IPS-18a (cell line): Measurements from ENCODE around the gene IQSEC2.

ENCODE experiments used
- H3K27ac ChIP-seq: one replicate; pipeline ENCODE4 v1.5.1; 2013; ENCODE audit warnings: low read length
- H3K27me3 ChIP-seq: one replicate; pipeline ENCODE4 v1.6.1; 2013; ENCODE audit warnings: mild to moderate bottlenecking, low read length; ENCODE audit not compliant: control insufficient read depth, insufficient read depth
- H3K36me3 ChIP-seq: one replicate; pipeline ENCODE4 v1.6.1; 2013; ENCODE audit warnings: low read depth, low read length; ENCODE audit not compliant: control insufficient read depth
- H3K4me1 ChIP-seq: one replicate; pipeline ENCODE4 v1.6.1; 2013; ENCODE audit warnings: low read depth, low read length; ENCODE audit not compliant: control insufficient read depth
- H3K4me3 ChIP-seq: one replicate; pipeline ENCODE4 v1.5.1; 2013; ENCODE audit warnings: low read length
- H3K9ac ChIP-seq: one replicate; pipeline ENCODE4 v1.6.1; 2013; ENCODE audit warnings: mild to moderate bottlenecking, low read length, moderate library complexity
- H3K9me3 ChIP-seq: one replicate; pipeline ENCODE4 v1.6.1; 2013; ENCODE audit warnings: low read depth, low read length; ENCODE audit not compliant: control insufficient read depth

Gene IQSEC2

DNA sequence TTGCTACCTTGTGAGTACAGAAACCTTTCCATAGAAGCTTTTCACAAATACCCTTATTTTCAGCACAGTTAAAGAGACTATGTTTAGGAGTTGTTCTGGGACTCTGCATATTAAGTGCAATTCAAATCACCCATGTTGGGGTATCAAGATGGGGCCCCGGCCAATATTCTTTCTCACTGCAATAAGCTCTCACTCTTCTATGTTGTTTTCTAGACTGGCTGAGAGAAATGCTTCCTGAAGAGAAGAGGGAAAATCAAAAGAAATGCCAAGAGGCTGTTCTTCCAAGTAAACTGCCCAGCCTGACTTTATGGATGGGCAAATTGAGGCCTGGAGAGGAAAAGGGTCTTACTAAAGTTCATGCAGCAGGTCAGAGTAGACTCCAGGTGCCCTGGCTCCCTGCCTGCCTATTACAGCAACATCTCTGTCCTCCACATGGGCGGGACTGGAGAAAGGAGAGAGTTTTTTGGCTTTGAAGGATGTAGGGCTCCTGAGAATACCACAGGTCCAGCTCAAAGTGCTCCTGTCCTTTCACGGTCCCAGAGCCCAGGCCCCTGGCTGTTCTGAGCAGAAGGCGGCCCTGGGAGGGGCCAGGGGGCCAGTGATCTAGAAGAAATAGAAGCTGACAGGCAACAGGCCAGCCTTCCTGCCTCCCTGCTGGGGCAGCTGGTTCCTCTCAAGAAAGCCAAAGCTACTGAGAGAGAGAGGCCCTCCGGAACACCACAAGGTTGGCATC, 745 bp upstream of the IQSEC2 start:
- Histone ChIP-seq H3K27ac (no peak overlapping the region), H3K9me3 (no peaks in the 10 kb centered on the region), H3K4me3 (no peak overlapping the region), H3K27me3 (no peaks in the 10 kb centered on the region), H3K4me1 (peaks cover 3% of the 10 kb centered on the region), H3K9ac (no peak overlapping the region), H3K36me3 (no peaks in the 10 kb centered on the region)

- Histone ChIP-seq H3K4me3 (peak overlapping the region; percentile 17), H3K27ac (no peak overlapping the region)
Measured at GRCh38 chrX:53280331-53281320, 758 bp downstream of the IQSEC2 start.

DNA sequence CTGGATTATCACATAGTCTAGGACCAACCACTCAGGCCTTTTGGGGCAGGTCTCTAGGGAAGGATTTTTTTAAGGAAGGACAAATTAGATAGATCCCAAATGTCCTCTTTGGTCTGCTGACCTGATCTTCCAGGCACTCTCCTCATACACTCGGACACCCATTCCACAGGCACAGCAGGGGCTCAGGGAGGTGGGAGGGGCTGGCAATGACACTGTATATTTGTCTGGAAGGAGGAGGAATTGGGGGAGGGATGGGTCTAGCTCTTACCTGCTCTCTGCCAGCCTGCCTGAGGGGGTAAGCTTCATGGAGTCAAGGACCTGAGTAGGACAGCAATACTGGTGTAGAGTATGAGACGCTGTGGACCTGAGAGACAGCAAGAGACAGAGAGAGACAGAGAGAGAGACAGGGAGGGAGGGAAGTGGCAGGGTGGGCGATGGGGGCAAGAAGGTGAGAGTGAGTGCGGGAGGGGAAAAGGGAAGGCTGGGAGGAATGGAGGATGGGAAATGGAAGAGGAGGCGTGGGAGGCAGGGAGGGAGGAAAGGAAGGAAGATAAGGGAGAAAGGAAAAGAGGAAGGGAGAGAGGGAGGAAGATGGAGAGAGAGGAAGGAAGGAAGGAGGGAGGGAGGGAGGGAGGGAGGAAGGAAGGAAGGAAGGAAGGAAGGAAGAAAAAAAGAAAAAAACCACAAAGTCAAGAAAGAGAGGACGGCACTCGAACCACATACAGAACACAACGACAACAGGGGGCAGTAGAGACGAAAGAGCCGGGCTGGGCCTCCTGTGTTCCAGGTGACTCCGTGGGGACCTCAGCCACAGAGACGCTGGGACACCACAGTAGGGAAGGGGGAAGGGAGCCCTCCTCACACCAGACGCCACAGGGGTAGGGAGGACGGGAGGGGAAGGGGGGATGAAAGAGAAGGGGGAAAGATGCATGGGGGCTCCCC, 1.8 kb downstream of the IQSEC2 start:
- Histone ChIP-seq H3K4me3 (no peak overlapping the region), H3K27ac (no peak overlapping the region), H3K27me3 (no peaks in the 10 kb centered on the region), H3K9me3 (peaks cover 3% of the 10 kb centered on the region), H3K9ac (no peak overlapping the region), H3K4me1 (peaks cover 3% of the 10 kb centered on the region), H3K36me3 (no peaks in the 10 kb centered on the region)

More at GRCh38 chrX:53280331-53281320, 758 bp downstream of the IQSEC2 start:
- no peaks in the 10 kb centered on the region for H3K9me3 ChIP-seq
- H3K27me3 ChIP-seq: no peaks in the 10 kb centered on the region
- H3K4me1 ChIP-seq: peaks cover 3% of the 10 kb centered on the region
- H3K36me3 ChIP-seq: no peaks in the 10 kb centered on the region
- no peak overlapping the region for H3K9ac ChIP-seq

DNA sequence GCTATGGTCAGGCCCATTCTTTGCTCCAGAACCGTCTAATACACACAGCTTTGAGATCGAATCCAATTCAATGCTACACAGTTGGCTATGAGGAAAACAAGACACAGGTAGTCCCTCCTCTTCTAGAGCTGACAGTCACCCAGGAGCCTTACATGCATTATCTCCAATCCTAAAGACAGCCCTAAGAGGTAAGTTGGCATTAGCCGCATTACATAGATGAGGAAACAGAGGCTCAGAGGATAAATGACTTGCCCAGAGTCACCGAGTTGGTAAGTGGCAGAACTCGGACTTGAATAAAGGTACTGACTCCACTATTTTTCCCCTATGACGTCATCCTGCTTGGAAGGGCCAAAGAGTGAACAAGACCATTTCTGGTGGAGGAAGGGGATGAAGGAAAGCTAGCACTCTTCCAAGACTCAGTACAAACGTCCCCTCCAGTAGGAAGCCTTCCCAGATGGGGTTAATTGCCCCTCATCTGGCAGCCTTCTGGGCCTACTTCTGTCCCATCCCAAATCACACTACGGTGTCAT, 8.5 kb downstream of the IQSEC2 start:
- H3K4me3 ChIP-seq: no peak overlapping the region
- no peak overlapping the region for H3K27ac ChIP-seq
- H3K9ac ChIP-seq: no peak overlapping the region
- peaks cover 3% of the 10 kb centered on the region for H3K9me3 ChIP-seq
- no peaks in the 10 kb centered on the region for H3K27me3 ChIP-seq
- no peaks in the 10 kb centered on the region for H3K4me1 ChIP-seq
- H3K36me3 ChIP-seq: no peaks in the 10 kb centered on the region

GRCh38 chrX:53269536-53270107, 11.8 kb downstream of the IQSEC2 start:
- no peaks in the 10 kb centered on the region for H3K36me3 ChIP-seq
- H3K4me1 ChIP-seq: no peaks in the 10 kb centered on the region
- no peaks in the 10 kb centered on the region for H3K27me3 ChIP-seq
- H3K4me3 ChIP-seq: no peak overlapping the region
- H3K9ac ChIP-seq: no peak overlapping the region
- H3K9me3 ChIP-seq: no peaks in the 10 kb centered on the region
- no peak overlapping the region for H3K27ac ChIP-seq

DNA sequence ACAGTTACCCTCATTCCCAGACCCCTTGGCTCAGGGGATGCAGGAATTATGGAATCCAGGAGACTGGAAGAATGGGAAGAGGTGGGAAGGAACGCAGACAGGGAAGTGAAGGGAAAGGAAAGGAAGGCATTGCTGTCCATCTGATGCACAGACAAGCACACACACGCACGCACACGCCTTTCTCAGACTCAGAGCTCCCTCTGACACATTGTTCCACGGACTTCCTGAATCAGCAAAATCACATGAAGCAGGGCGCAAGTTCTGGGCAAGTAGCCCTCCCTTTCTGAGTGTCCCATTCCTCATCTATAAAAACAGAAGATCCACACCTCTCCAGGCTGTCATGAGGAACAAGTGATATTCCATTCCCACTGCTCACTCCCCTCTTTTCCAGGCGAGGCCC, 13.2 kb downstream of the IQSEC2 start:
- Histone ChIP-seq H3K27ac (no peak overlapping the region), H3K4me1 (no peaks in the 10 kb centered on the region), H3K9me3 (no peaks in the 10 kb centered on the region), H3K9ac (no peak overlapping the region), H3K4me3 (no peak overlapping the region), H3K36me3 (no peaks in the 10 kb centered on the region), H3K27me3 (no peaks in the 10 kb centered on the region)

DNA sequence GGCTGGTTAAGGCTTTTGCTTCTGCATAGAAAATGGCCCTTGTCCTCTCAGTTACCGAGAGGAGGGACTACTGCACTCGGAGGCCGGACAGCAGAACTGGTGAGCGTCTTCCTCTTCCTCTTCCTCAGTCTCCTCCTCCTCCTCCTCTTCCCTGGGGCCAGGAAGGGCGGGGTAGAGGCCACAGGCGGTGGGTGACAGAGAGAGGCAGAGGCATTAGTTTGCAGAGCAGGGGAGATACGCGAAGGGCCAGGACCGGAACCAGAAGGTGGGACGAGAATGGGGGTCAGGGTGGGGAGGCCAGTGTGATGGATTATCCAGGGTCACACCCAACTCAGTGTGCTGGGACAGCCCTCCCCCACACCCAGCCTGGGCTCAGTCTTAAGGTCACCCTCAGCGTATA, 14.5 kb downstream of the IQSEC2 start:
- H3K4me1 ChIP-seq: no peaks in the 10 kb centered on the region
- H3K27ac ChIP-seq: no peak overlapping the region
- no peaks in the 10 kb centered on the region for H3K36me3 ChIP-seq
- H3K27me3 ChIP-seq: no peaks in the 10 kb centered on the region
- H3K4me3 ChIP-seq: no peak overlapping the region
- H3K9ac ChIP-seq: no peak overlapping the region
- no peaks in the 10 kb centered on the region for H3K9me3 ChIP-seq

- no peaks in the 10 kb centered on the region for H3K9me3 ChIP-seq
- no peak overlapping the region for H3K27ac ChIP-seq
- no peaks in the 10 kb centered on the region for H3K36me3 ChIP-seq
- H3K4me1 ChIP-seq: no peaks in the 10 kb centered on the region
- no peaks in the 10 kb centered on the region for H3K27me3 ChIP-seq
- H3K9ac ChIP-seq: no peak overlapping the region
- H3K4me3 ChIP-seq: no peak overlapping the region
Measured at GRCh38 chrX:53265771-53266574, 15.4 kb downstream of the IQSEC2 start.

GRCh38 chrX:53263597-53264094, 17.7 kb downstream of the IQSEC2 start:
- Histone ChIP-seq H3K36me3 (no peaks in the 10 kb centered on the region), H3K27ac (no peak overlapping the region), H3K27me3 (no peaks in the 10 kb centered on the region), H3K9ac (no peak overlapping the region), H3K4me3 (no peak overlapping the region), H3K9me3 (no peaks in the 10 kb centered on the region), H3K4me1 (no peaks in the 10 kb centered on the region)

DNA sequence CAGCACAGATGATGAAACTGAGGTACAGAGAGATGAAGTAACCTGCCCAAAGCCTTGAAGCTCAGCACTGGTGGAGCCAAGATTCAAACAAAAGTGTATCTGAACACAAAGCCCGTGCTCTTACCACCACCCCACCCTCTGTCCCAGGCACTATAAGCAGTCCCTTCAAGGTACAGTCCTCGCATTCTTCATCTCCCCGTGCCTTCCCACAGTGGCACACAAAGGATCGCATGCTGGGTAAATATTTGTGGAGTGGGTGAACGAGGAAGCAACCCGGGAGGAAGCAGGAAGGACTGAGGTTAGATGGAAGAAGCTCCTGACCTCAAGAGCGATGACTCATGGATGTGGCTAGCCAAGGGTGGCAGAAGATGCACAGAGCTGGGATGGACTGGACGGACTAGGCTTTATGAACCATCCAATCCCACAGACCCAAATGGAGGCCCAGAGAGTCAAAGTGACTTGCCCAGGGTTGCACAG, 18.4 kb downstream of the IQSEC2 start:
- Histone ChIP-seq H3K27me3 (no peaks in the 10 kb centered on the region), H3K9me3 (no peaks in the 10 kb centered on the region), H3K36me3 (no peaks in the 10 kb centered on the region), H3K9ac (no peak overlapping the region), H3K4me3 (no peak overlapping the region), H3K4me1 (no peaks in the 10 kb centered on the region), H3K27ac (no peak overlapping the region)
